Measurements from ENCODE around the gene FCF1. TPM values are rescaled to one million over a fixed set of nuclear protein-coding genes. Genes with fewer than 3 reads are reported as not detected.

The FCF1 gene, protein sequence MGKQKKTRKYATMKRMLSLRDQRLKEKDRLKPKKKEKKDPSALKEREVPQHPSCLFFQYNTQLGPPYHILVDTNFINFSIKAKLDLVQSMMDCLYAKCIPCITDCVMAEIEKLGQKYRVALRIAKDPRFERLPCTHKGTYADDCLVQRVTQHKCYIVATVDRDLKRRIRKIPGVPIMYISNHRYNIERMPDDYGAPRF
- total RNA-seq: 33.2 and 44.9 TPM in 2 replicates

DNA sequence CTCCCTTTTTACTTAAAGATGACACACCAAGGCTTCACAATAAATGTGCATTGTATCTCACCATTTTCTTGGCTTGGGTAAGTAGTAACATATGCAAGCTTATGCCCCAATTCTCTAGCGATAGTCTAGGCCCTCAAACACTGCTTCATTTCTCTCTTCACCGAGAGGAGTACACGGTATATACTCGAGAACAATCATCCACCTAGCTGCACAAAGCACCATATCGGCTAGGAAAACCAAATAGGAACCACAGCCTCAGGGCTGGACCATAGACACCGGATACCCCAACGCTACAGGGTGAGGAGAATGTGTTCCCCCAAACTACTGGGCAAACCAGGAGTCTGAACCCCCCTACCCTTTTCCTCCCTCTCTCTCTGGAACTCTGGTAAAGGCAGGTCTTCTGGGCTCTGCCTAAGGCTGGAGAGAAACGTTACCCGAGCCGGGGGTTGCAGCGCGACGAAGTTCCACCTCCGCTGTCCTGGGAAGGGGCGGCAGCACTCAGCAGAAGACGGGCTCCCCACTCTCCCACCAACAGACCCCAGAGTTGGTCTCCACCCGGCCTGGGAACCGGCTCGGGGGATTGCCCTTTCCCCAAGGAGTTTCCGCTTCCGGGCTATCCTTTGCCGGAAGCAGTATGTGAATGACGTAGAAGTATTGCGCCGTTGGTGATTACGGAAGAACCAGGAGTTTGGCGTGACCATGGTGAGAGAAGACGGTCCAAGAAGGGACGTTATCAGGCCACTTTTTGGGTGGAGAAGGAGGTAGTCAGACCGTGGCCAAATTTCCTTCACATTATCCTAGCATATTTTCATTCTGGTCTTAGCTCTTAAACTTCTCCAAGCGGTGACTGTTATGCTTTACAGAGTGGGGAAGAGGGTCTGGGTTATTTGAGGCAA is at the start of gene FCF1, which contains the start of gene AREL1:
Gene FCF1, plus strand, starts transcription at position 646 of the 896 bp plus-strand sequence. Its CDS starts 54 bp downstream, at position 700.
Gene AREL1, minus strand, starts transcription at position 582 of the 896 bp plus-strand sequence. CDS start 27,465 bp downstream, outside the sequence.

DNA sequence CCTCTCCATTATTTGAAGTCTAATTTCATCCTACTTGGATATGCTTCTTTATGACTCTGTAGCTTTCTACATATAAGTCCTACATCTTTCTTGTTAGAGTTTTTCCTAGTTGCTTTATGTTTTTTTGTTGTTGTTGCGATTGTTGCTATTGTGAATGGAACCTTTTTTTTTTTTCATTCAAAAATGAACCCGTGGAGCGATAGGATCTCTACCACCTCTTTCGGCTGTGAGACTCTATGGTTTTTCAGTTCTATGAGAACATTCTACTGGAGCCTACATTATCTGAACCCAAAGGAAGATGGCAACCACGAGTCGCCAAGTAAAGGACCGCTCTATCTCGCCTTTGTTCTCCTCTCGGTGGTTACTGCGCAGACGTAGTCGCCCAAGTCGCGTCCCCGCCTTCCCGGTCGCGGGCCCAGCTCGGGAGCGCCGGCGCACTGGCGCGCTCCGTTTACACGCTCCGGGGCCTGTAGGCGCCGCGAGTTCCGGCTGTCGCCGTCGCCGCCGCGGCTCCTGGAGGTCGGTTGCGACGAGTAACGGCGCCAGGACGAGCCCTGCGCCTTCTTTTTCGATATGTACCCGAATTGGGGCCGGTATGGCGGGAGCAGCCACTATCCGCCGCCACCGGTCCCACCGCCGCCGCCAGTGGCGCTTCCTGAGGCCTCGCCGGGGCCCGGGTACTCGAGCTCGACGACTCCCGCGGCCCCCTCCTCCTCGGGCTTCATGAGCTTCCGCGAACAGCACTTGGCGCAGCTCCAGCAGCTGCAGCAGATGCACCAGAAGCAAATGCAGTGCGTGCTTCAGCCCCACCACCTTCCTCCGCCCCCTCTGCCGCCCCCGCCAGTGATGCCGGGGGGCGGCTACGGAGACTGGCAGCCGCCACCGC is 50.2 kb downstream of the FCF1 start, which contains the start of gene YLPM1:
Gene YLPM1, plus strand, starts transcription at position 400 of the 886 bp plus-strand sequence. Its CDS starts 174 bp downstream, at position 574.

Other genes with a start within 250 kb of the FCF1 start
- gene NPC2, start 219.8 kb upstream of the FCF1 start, total RNA-seq: 283 and 312 TPM in 2 replicates
- gene ISCA2, start 219.4 kb upstream of the FCF1 start, total RNA-seq: 14.5 and 16.5 TPM in 2 replicates
- 134 and 315 TPM in 2 replicates for gene LTBP2, start 100.9 kb upstream of the FCF1 start, total RNA-seq
- gene AREL1, start 64 bp upstream of the FCF1 start, total RNA-seq: 26.4 and 30.1 TPM in 2 replicates
- 30.2 and 37.4 TPM in 2 replicates for gene YLPM1, start 50.2 kb downstream of the FCF1 start, total RNA-seq
- not detected in 2 replicates for gene PROX2, start 163.0 kb downstream of the FCF1 start, total RNA-seq
- gene DLST, start 168.8 kb downstream of the FCF1 start, total RNA-seq: 63.0 and 88.6 TPM in 2 replicates
- 1.1 and 1.7 TPM in 2 replicates for gene RPS6KL1, start 210.1 kb downstream of the FCF1 start, total RNA-seq
- 2.7 and 3.5 TPM in 2 replicates for gene PGF, start 242.5 kb downstream of the FCF1 start, total RNA-seq

Measured in uterine smooth muscle cell (primary cell).